Measurements from ENCODE around the gene CEBPG.

- TF ChIP-seq CTCF (IDR thresholded peaks at IDR 0.05) (no peak), POLR2A (IDR thresholded peaks at IDR 0.05) (no peak), POLR2AphosphoS5 (IDR thresholded peaks at IDR 0.05) (no peak), EP300 (IDR thresholded peaks at IDR 0.05) (no peak)
Measured at GRCh38 chr19:33368074-33368864, 5.2 kb upstream of the CEBPG start.

All from stomach (tissue), 4 donors.